Measurements from ENCODE around the gene BCL2.

DNA sequence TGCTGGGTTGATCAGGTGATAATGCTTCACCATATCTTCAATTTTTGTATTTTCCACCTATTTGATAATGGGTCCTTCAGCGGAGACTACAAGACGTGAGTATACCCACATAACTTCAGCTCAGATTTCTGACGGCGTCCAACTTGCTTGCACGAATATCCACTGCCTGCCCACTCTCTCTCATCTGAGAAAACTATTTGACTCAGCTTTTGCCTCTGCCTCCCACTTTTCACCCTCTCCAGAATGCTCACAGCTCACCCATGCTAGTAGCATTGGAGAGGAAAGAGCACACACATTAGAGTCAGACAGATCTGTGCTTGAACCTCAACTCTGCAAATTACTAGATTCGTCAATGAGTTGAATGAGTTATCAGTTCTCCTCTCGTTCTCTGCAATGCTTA is 166.8 kb downstream of the BCL2 start:
- TF ChIP-seq, protein P1, sequence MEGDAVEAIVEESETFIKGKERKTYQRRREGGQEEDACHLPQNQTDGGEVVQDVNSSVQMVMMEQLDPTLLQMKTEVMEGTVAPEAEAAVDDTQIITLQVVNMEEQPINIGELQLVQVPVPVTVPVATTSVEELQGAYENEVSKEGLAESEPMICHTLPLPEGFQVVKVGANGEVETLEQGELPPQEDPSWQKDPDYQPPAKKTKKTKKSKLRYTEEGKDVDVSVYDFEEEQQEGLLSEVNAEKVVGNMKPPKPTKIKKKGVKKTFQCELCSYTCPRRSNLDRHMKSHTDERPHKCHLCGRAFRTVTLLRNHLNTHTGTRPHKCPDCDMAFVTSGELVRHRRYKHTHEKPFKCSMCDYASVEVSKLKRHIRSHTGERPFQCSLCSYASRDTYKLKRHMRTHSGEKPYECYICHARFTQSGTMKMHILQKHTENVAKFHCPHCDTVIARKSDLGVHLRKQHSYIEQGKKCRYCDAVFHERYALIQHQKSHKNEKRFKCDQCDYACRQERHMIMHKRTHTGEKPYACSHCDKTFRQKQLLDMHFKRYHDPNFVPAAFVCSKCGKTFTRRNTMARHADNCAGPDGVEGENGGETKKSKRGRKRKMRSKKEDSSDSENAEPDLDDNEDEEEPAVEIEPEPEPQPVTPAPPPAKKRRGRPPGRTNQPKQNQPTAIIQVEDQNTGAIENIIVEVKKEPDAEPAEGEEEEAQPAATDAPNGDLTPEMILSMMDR (IDR thresholded peaks at IDR 0.05): no peak
- TF ChIP-seq EP300 (IDR thresholded peaks at IDR 0.05) (no peak), POLR2A (IDR thresholded peaks at IDR 0.05) (no peak), POLR2AphosphoS5 (IDR thresholded peaks at IDR 0.05) (no peak)

Measured in sigmoid colon (tissue), 4 donors.